ENCODE results near the gene RGS6. TPM values are rescaled to one million over a fixed set of nuclear protein-coding genes. Genes with fewer than 3 reads are reported as not detected.

The RGS6 gene
- polyA plus RNA-seq, 3 donors: not detected

GRCh38 chr14:72609205-72609916 is 677.1 kb downstream of the RGS6 start:
- 84% methylated on average over 3 of the region's 12 CpGs for WGBS (ENCODE audit: insufficient coverage)
- Mint-ChIP-seq H3K4me1 (no peaks in the 10 kb centered on the region), H3K9me3 (no peaks in the 10 kb centered on the region), H3K27me3 (ENCODE audit: low read depth in 3 of 3) (peaks cover 3 to 9% (median 7%) of the 10 kb centered on the region in 3 donors), H3K4me3 (no peak overlapping the region), H3K36me3 (no peaks in the 10 kb centered on the region), H3K27ac (no peak overlapping the region)
- no peaks in the 10 kb centered on the region for H3K79me2 ChIP-seq (ENCODE audit: insufficient read depth, low read length)
- H3K36me3 ChIP-seq (replicated peaks in 1 of 2; ENCODE audit: control insufficient read depth in 1 of 2, insufficient read depth in 2 of 2, low read length in 2 of 2): no peaks in the 10 kb centered on the region
- H3K4me3 ChIP-seq (replicated peaks in 1 of 3; ENCODE audit: low read depth in 2 of 3, low read length in 3 of 3): no peak overlapping the region
- no peak overlapping the region for H3K27ac ChIP-seq (ENCODE audit: low read depth in 1 of 2, low read length in 2 of 2)
- no peaks in the 10 kb centered on the region for H3K9me3 ChIP-seq (replicated peaks in 1 of 2; ENCODE audit: control insufficient read depth in 1 of 2, insufficient read depth in 1 of 2, low read length in 2 of 2)
- H2AFZ ChIP-seq (ENCODE audit: insufficient read depth, low read depth, low read length, poor library complexity, severe bottlenecking): no peak overlapping the region
- no peak for TF ChIP-seq CTCF (IDR thresholded peaks at IDR 0.05)
- DNase-seq: no peak
- no peak overlapping the region for H3K4me2 ChIP-seq (replicated peaks; ENCODE audit: extremely low read depth, low read length, poor library complexity, severe bottlenecking)
- H3K4me1 ChIP-seq (ENCODE audit: control insufficient read depth in 1 of 2, insufficient read depth in 2 of 2, low read length in 2 of 2): no peaks in the 10 kb centered on the region
- H4K20me1 ChIP-seq (ENCODE audit: insufficient read depth, low read length): no peaks in the 10 kb centered on the region
- no peaks in the 10 kb centered on the region for H3K27me3 ChIP-seq (ENCODE audit: control insufficient read depth in 2 of 2, insufficient read depth in 2 of 2, low read length in 2 of 2)
- intact Hi-C loops (cut with micrococcal nuclease): no loop called here
- H3K9ac ChIP-seq (ENCODE audit: insufficient read depth, low read length, poor library complexity, severe bottlenecking): no peak overlapping the region

GRCh38 chr14:72610096-72610830 is 678.0 kb downstream of the RGS6 start:
- no peak for TF ChIP-seq CTCF (IDR thresholded peaks at IDR 0.05)
- Mint-ChIP-seq H3K36me3 (no peaks in the 10 kb centered on the region), H3K27me3 (ENCODE audit: low read depth in 3 of 3) (peaks cover 0 to 7% (median 7%) of the 10 kb centered on the region in 3 donors), H3K4me1 (no peaks in the 10 kb centered on the region), H3K9me3 (no peaks in the 10 kb centered on the region), H3K4me3 (no peak overlapping the region), H3K27ac (no peak overlapping the region)
- Histone ChIP-seq H3K27ac (ENCODE audit: low read depth in 1 of 2, low read length in 2 of 2) (no peak overlapping the region), H4K20me1 (ENCODE audit: insufficient read depth, low read length) (no peaks in the 10 kb centered on the region), H3K9me3 (replicated peaks in 1 of 2; ENCODE audit: control insufficient read depth in 1 of 2, insufficient read depth in 1 of 2, low read length in 2 of 2) (no peaks in the 10 kb centered on the region), H3K4me2 (replicated peaks; ENCODE audit: extremely low read depth, low read length, poor library complexity, severe bottlenecking) (no peak overlapping the region), H2AFZ (ENCODE audit: insufficient read depth, low read depth, low read length, poor library complexity, severe bottlenecking) (no peak overlapping the region), H3K9ac (ENCODE audit: insufficient read depth, low read length, poor library complexity, severe bottlenecking) (no peak overlapping the region), H3K4me1 (ENCODE audit: control insufficient read depth in 1 of 2, insufficient read depth in 2 of 2, low read length in 2 of 2) (no peaks in the 10 kb centered on the region), H3K4me3 (replicated peaks in 1 of 3; ENCODE audit: low read depth in 2 of 3, low read length in 3 of 3) (no peak overlapping the region), H3K79me2 (ENCODE audit: insufficient read depth, low read length) (no peaks in the 10 kb centered on the region), H3K36me3 (replicated peaks in 1 of 2; ENCODE audit: control insufficient read depth in 1 of 2, insufficient read depth in 2 of 2, low read length in 2 of 2) (no peaks in the 10 kb centered on the region), H3K27me3 (ENCODE audit: control insufficient read depth in 2 of 2, insufficient read depth in 2 of 2, low read length in 2 of 2) (no peaks in the 10 kb centered on the region)
- DNase-seq: no peak
- 95% methylated on average over 12 of the region's 12 CpGs for WGBS (ENCODE audit: insufficient coverage)
- intact Hi-C loops (cut with micrococcal nuclease): no loop called here
